Measurements from ENCODE around the gene ABL1. TPM values are rescaled to one million over a fixed set of nuclear protein-coding genes. Genes with fewer than 3 reads are reported as not detected.

The ABL1 gene
- total RNA-seq, 4 donors from 2014 or later, result 58.0 to 105 (median 78.6) TPM

DNA sequence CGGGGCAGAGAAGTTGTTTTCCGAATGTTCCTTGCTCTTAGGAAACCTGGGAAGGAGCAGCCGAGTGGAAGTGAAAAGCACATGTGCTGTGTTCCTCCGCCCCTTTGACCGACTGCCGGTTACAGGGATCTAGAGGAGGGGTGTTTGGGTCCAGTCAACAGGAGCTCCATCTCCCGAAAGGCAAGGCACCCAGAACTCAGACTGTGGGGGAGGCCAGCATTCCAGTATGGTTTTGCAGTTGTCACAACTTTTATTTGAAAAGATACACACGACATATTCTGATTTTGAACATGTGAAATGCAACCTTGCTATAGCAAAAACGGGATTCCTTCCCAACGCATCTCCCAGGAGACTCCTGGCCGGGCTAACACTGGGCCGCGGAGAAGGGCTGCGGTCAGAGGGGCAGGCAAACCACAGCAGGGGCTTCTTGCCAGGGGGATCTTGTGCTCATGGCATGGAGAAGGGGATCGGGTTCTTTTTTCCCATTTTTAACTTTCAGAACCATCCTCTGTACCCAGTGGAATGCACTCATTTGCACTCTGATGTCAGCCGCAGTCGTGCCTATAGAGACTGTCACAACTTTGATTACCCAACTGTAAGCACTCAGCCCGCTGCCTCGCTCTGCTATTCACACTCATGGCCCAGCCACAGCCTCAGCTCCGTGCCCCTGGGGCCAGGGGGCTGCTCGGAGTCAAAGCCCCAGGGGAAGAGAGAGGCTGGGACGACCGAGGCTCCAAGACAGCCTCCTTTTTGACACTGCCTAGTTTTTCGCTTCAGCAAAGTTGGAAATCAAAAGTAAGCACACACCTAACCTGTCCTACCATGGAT lies 57.6 kb downstream of the ABL1 start:
- WGBS, 2 donors, result 64 to 72% methylated on average over 24 of the region's 24 CpGs
- Histone ChIP-seq H3K36me3 (peaks cover 4 to 64% (median 7%) of the 10 kb centered on the region in 3 donors), H3K4me1 (peaks cover 0 to 36% (median 0%) of the 10 kb centered on the region in 4 donors), H3K27me3 (peaks cover 0 to 5% of the 10 kb centered on the region in 2 donors), H3K27ac (no peak overlapping the region), H3K4me3 (no peak overlapping the region), H3K9me3 (no peaks in the 10 kb centered on the region)
- TF ChIP-seq POLR2A (IDR thresholded peaks at IDR 0.05) (no peak), EP300 (IDR thresholded peaks at IDR 0.05) (no peak)
- TF ChIP-seq, protein P1, sequence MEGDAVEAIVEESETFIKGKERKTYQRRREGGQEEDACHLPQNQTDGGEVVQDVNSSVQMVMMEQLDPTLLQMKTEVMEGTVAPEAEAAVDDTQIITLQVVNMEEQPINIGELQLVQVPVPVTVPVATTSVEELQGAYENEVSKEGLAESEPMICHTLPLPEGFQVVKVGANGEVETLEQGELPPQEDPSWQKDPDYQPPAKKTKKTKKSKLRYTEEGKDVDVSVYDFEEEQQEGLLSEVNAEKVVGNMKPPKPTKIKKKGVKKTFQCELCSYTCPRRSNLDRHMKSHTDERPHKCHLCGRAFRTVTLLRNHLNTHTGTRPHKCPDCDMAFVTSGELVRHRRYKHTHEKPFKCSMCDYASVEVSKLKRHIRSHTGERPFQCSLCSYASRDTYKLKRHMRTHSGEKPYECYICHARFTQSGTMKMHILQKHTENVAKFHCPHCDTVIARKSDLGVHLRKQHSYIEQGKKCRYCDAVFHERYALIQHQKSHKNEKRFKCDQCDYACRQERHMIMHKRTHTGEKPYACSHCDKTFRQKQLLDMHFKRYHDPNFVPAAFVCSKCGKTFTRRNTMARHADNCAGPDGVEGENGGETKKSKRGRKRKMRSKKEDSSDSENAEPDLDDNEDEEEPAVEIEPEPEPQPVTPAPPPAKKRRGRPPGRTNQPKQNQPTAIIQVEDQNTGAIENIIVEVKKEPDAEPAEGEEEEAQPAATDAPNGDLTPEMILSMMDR (IDR thresholded peaks at IDR 0.05), result no peak
- DNase-seq (ENCODE audit: low spot score in 2 of 2), result no peak

DNA sequence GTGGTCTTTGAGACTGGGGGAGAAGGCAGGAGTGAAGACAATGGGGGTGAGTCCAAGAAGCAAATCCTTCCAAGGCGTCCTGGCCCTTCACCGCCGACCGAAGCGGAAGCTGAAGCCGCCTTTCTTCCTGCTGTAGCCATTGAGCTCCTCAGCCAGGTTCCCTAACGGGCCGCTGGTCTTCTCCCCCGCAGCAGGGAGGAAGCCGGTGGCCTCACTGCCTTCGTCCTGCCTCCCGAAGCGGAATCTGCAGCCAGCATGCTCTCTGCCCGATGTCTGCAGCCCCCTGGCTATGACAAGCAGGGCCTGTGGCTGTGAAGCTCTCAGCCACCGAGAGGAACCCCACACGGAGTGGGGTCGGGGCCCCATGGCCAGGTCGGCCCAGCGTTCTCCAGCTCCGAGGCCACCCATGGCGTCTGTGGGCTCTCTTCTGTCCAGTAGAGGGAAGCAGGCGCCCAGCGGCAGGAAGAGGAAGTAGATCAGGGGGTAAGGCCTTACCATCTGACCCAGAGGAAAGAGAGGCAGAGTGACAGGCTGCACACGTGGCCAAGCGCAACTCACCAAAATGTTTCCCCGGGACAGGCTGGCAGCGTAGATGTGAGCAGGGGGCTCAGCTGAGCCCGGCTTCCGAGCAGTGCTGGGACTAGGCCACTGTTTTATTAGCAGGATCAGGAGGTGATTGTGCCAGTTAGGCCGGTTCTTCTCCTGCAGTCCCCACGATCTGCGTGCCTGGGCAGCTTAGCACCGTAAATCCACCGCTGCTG lies 58.5 kb downstream of the ABL1 start:
- 65 to 74% methylated on average over 31 to 33 of the region's 34 CpGs for WGBS, 2 donors
- H3K27ac ChIP-seq, result peak overlapping the region in 1 of 4 donors; percentile 44
- peak overlapping the region in 1 of 4 donors; percentile 18 for H3K4me3 ChIP-seq
- H3K27me3 ChIP-seq, result peaks cover 0 to 13% of the 10 kb centered on the region in 2 donors
- H3K9me3 ChIP-seq, result no peaks in the 10 kb centered on the region
- DNase-seq (ENCODE audit: low spot score in 2 of 2), result peak in 1 of 2 donors; percentile 30
- no peak for TF ChIP-seq POLR2A (IDR thresholded peaks at IDR 0.05)
- TF ChIP-seq, protein P1 (IDR thresholded peaks at IDR 0.05), result peak in 3 of 5 experiments; percentile 20 to 55 (median 41)
- H3K36me3 ChIP-seq, result peaks cover 0 to 56% (median 4%) of the 10 kb centered on the region in 3 donors
- peaks cover 0 to 36% (median 0%) of the 10 kb centered on the region in 4 donors for H3K4me1 ChIP-seq

DNA sequence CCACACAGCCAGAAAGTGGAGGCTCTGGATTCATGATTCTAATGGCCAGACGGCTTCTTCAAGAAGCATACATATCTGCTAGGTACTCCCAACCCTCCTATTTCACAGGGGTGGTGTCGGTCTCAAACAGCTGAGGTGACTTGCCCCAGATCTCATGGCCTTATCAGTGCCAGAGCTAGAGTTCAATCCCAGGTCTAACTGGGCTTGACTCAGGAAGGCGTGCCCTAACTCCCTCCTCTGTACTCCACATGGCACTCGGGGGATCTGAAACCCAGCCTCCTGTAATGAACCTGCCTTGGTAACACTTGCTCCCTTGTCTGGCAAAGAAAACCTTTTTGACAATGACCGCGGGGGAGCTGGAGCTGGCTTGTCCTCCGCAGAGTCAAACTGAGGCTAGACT lies 59.5 kb downstream of the ABL1 start:
- WGBS, 2 donors, result 65 to 74% methylated on average over 7 of the region's 7 CpGs
- no peaks in the 10 kb centered on the region for H3K9me3 ChIP-seq
- peaks cover 0 to 45% (median 4%) of the 10 kb centered on the region in 3 donors for H3K36me3 ChIP-seq
- peaks cover 0 to 36% (median 0%) of the 10 kb centered on the region in 4 donors for H3K4me1 ChIP-seq
- DNase-seq (ENCODE audit: low spot score in 2 of 2), result no peak
- no peak overlapping the region for H3K27ac ChIP-seq
- TF ChIP-seq EP300 (IDR thresholded peaks at IDR 0.05), result no peak
- TF ChIP-seq POLR2A (IDR thresholded peaks at IDR 0.05), result no peak
- TF ChIP-seq, protein P1 (IDR thresholded peaks at IDR 0.05), result no peak
- peaks cover 0 to 18% of the 10 kb centered on the region in 2 donors for H3K27me3 ChIP-seq
- no peak overlapping the region for H3K4me3 ChIP-seq

DNA sequence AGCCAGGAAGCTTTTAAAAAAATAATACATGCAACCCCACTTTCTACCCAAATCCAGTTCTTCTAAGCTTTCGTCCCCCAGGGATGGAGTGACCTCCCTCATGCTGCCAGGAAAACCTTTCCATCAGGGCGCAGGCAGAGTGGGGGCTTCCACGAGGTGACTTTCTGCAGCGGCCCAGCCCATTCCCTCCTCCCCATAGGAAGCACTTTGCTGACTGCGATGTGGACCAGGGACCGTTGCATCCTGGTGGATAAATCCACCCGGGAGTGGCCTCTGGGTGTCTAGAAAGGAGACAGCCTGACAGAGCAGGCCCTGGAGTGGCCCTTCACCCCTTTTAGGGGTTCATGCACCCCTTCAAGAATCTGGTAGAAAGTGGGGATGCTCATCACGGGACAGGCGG lies 60.0 kb downstream of the ABL1 start:
- Histone ChIP-seq H3K27me3 (peaks cover 0 to 23% of the 10 kb centered on the region in 2 donors), H3K27ac (no peak overlapping the region), H3K9me3 (no peaks in the 10 kb centered on the region), H3K4me1 (peaks cover 0 to 36% (median 0%) of the 10 kb centered on the region in 4 donors), H3K36me3 (peaks cover 0 to 40% (median 3%) of the 10 kb centered on the region in 3 donors), H3K4me3 (no peak overlapping the region)
- DNase-seq (ENCODE audit: low spot score in 2 of 2), result no peak
- TF ChIP-seq POLR2A (IDR thresholded peaks at IDR 0.05) (no peak), EP300 (IDR thresholded peaks at IDR 0.05) (no peak)
- TF ChIP-seq, protein P1 (IDR thresholded peaks at IDR 0.05), result no peak
- WGBS, 2 donors, result 61 to 68% methylated on average over 6 to 9 of the region's 9 CpGs
